Activated CD8-positive, alpha-beta memory T cell treated with anti-CD3 and anti-CD28 coated beads for 1 hour (primary cell): ENCODE data around the gene LRRC14B.

Source experiments
- DNase-seq, 2 donors: peaks; one replicate each; pipeline ENCODE4 v3.0.0-alpha.2; 2020; ENCODE audit warnings: low read depth in 1 of 2; ENCODE audit errors: extremely low read depth in 1 of 2

The LRRC14B gene

GRCh38 chr5:191036-191948, at the start of gene LRRC14B:
LRRC14B (plus strand) TSS chr5:191495; CDS start chr5:191539, 44 bp downstream.
- no peak for DNase-seq

GRCh38 chr5:141761-142160, 49.5 kb upstream of the LRRC14B start:
- no peak for DNase-seq

- no peak for DNase-seq
Observed at GRCh38 chr5:142246-142810, 49.0 kb upstream of the LRRC14B start.

- no peak for DNase-seq
Observed at GRCh38 chr5:143041-143440, 48.3 kb upstream of the LRRC14B start.

- DNase-seq, result no peak
Observed at GRCh38 chr5:144941-145340, 46.4 kb upstream of the LRRC14B start.

- no peak for DNase-seq
Observed at GRCh38 chr5:145585-146323, 45.5 kb upstream of the LRRC14B start.

- DNase-seq, result no peak
Observed at GRCh38 chr5:147751-148150, 43.5 kb upstream of the LRRC14B start.

GRCh38 chr5:149745-150485, 41.4 kb upstream of the LRRC14B start:
- no peak for DNase-seq

- no peak for DNase-seq
Observed at GRCh38 chr5:150746-151145, 40.5 kb upstream of the LRRC14B start.

GRCh38 chr5:152077-152476, 39.2 kb upstream of the LRRC14B start:
- no peak for DNase-seq

- DNase-seq, result no peak
Observed at GRCh38 chr5:153256-153655, 38.0 kb upstream of the LRRC14B start.

GRCh38 chr5:154236-154635, 37.1 kb upstream of the LRRC14B start:
- no peak for DNase-seq

GRCh38 chr5:154826-155225, 36.5 kb upstream of the LRRC14B start:
- no peak for DNase-seq

GRCh38 chr5:155651-156410, 35.5 kb upstream of the LRRC14B start:
- no peak for DNase-seq

- no peak for DNase-seq
Observed at GRCh38 chr5:156411-157072, 34.8 kb upstream of the LRRC14B start.

- no peak for DNase-seq
Observed at GRCh38 chr5:157126-157715, 34.1 kb upstream of the LRRC14B start.

- DNase-seq, result no peak
Observed at GRCh38 chr5:157801-158200, 33.5 kb upstream of the LRRC14B start.

- DNase-seq, result no peak
Observed at GRCh38 chr5:158807-159447, 32.4 kb upstream of the LRRC14B start.
